Body of pancreas (tissue), 4 donors: ENCODE results near the gene AFDN.

Experiments
- POLR2A ChIP-seq, 3 donors: fragments of 450-650 bp; IDR thresholded peaks; one replicate each; pipeline ENCODE4 v1.6.1; 2016; ENCODE audit warnings: antibody characterized with exemption in 3 of 3, mild to moderate bottlenecking in 2 of 3
- TF ChIP-seq, protein P1 (sequence below), 7 experiments: fragments of 450-650 bp in 4 of 7; fragments of 200-600 bp in 3 of 7; sonication (generic) in 3 of 7; IDR thresholded peaks; one replicate each; pipeline ENCODE4 v1.5.1; 2016 to 2019; ENCODE audit warnings: antibody characterized with exemption in 7 of 7

DNA sequence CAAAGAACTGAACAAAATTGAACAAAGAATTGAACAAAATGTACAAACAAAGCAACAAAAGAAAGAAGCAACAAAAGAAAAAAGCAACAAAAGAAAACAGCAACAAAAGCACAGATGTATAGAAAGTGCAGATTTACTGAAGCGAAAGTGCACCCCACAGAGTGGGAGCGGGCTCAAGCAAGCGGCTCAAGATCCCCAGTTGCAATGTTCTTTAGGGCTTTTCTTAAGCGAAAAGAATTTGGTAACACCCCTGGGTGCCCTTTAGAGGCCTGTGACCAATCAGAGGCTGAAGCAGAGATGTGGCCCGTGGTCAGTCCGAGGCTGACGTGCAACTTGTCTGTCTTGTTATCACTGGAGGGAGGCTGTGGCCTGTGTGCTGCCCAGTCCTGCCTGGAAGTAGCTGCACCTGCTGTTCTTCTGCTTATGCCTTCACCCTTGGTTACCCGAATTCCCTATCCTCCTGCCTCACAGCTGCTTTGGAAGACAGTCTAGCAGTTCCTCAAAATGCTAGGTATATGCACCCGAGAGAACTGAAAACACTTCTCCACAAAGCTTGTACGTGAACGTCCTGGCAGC is 157.5 kb downstream of the AFDN start:
- TF ChIP-seq POLR2A (IDR thresholded peaks at IDR 0.05) = no peak
- TF ChIP-seq, protein P1, sequence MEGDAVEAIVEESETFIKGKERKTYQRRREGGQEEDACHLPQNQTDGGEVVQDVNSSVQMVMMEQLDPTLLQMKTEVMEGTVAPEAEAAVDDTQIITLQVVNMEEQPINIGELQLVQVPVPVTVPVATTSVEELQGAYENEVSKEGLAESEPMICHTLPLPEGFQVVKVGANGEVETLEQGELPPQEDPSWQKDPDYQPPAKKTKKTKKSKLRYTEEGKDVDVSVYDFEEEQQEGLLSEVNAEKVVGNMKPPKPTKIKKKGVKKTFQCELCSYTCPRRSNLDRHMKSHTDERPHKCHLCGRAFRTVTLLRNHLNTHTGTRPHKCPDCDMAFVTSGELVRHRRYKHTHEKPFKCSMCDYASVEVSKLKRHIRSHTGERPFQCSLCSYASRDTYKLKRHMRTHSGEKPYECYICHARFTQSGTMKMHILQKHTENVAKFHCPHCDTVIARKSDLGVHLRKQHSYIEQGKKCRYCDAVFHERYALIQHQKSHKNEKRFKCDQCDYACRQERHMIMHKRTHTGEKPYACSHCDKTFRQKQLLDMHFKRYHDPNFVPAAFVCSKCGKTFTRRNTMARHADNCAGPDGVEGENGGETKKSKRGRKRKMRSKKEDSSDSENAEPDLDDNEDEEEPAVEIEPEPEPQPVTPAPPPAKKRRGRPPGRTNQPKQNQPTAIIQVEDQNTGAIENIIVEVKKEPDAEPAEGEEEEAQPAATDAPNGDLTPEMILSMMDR (IDR thresholded peaks at IDR 0.05) = no peak
